Activated CD8-positive, alpha-beta memory T cell treated with anti-CD3 and anti-CD28 coated beads, Interleukin-2, amount 50 U/mL, for 1 hour (primary cell): ENCODE results near the gene HASPIN.
A peak's percentile ranks its signal among the peaks of the same experiment; 100 is the strongest.

Experiments used
- DNase-seq: peaks from one replicate; pipeline ENCODE4 v3.0.0-alpha.2; 2020; ENCODE audit errors: extremely low read depth

HASPIN gene

DNA sequence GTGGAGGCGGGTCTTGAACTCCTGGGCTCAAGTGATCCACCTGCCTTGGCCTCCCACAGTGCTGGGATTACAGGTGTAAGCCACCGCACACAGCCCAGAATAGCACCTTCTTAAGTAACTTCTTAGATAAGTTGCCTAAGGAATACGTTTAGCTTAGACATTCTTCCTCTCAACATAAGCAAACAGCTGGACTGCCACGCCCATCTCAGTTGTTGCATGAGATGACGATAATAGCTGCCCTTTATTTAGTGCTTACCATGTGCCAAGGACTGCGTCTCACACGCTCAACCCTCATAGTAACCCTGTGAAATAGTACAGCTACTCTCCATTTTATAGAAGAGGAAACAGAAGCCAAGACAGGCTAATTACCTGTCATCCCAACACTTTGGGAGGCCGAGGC is 11.8 kb downstream of the HASPIN start:
- DNase-seq, result no peak

DNA sequence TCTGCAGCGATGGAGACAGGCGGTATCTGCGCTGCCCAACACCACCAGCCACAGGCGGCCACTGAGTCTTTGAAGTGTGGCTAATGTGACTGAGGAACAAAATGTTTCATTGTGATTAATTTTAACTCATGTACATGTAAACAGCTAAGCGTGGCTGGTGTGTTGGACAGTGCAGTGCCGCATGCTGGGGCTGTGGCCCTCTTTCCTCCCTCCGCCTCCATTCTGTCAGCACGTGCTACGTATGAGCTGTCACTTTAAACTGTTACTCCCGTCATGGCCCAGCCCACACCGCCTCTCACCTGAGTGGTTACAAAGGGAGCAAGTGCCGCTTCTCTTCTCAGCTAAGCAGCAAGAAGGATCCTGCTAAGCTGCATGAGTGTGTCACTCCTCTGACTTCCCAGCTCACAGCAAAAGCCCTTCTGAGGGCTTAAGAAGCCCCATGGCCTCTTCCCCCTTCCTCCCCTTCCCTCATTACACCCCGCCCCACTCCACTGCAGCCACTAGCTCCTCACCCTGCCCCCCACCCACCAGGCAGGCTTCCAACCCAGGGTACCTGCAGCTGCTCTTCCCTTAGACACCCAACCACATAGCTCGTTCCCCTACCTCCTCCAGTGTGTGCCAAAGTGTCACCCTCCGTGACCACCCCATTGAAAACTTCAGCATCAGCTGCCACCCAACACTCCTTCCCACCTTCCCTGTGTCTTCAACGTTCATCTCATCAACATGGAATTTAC is 15.0 kb downstream of the HASPIN start:
- DNase-seq, result peak; percentile 58

- no peak for DNase-seq
Observed at GRCh38 chr17:3739422-3740124, 15.9 kb downstream of the HASPIN start.

GRCh38 chr17:3740611-3741073 is 16.9 kb downstream of the HASPIN start:
- DNase-seq, result no peak

DNA sequence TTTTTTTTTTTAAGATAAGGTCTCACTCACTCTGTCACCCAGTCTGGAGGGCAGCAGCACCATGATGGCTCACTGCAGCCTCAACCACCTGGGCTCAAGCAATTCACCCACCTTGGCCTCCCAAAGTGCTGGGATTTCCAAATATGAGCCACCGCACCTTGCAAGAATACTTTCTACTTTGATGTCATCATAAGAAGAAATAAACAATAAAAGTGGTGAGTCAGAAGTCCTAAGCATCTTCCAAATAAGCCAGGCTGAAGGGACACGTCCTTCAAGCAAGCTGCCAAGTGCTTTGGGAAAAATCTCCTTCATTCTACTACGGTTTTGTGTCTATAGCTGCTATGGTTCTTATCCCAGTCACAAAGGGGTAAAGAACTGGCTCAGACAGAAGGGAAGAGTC is 20.3 kb downstream of the HASPIN start:
- no peak for DNase-seq

DNA sequence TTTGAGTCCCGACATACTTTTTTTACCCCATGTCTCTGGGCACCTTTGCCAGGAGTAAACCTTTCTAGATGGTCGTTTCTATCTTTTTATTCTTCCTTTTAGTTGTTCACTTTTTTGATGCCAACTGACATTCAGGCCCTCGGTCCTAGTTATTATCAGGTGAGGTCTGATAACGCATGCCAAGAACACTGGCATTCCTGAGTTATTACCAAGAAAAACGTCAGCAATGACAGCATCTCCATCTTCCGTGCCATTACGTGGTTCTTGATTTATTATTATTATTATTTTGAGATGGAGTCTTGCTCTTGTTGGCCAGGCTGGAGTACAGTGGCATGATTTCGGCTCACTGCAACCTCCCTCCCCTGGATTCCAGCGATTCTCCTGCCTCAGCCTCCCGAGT is 21.4 kb downstream of the HASPIN start:
- no peak for DNase-seq

- DNase-seq, result no peak
Observed at GRCh38 chr17:3747805-3748204, 24.1 kb downstream of the HASPIN start.

DNA sequence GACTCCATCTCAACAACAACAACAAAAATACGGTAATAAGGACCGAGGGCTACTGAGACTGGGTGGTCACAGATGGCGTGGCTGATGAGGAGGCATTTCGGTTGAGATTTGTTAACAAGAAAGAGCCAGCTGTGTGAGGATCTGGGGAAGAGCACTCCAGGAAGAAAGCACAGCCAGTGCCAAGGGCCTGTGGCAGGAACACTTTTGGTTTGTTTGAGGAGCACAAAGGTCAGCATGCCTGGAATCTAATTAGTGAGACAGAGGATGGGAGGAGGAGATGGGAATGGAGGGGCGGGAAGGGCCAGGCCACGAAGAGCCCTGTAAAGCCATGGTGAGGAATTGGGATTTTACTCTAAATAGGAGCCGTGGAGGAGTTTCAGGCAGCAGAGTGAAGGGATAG is 24.9 kb downstream of the HASPIN start:
- no peak for DNase-seq

- DNase-seq, result no peak
Observed at GRCh38 chr17:3750296-3750695, 26.6 kb downstream of the HASPIN start.

- no peak for DNase-seq
Observed at GRCh38 chr17:3750926-3751325, 27.2 kb downstream of the HASPIN start.

GRCh38 chr17:3751836-3752235 is 28.1 kb downstream of the HASPIN start:
- no peak for DNase-seq

DNA sequence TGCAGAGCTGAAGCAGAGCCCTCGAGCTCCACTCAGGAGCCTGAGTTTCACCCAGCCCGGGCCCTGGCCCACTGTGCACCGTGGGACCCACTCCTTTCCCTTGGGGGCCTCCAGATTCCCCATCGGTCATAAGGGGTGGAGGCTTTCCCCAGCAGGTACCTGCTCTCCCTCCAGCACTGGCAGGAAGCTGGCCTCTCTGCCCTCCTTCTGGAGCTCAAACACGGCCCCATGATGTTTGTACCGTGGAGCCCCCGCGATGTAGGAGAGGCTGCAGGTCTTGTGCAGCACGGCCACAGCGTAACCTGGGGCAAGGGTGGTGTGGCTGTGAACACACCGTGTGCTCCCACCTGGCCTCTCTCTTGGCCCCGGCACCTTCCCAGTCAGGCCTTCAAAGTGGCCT is 29.9 kb downstream of the HASPIN start:
- no peak for DNase-seq

GRCh38 chr17:3754066-3754457 is 30.4 kb downstream of the HASPIN start:
- no peak for DNase-seq

- no peak for DNase-seq
Observed at GRCh38 chr17:3754458-3755334, 31.0 kb downstream of the HASPIN start.

DNA sequence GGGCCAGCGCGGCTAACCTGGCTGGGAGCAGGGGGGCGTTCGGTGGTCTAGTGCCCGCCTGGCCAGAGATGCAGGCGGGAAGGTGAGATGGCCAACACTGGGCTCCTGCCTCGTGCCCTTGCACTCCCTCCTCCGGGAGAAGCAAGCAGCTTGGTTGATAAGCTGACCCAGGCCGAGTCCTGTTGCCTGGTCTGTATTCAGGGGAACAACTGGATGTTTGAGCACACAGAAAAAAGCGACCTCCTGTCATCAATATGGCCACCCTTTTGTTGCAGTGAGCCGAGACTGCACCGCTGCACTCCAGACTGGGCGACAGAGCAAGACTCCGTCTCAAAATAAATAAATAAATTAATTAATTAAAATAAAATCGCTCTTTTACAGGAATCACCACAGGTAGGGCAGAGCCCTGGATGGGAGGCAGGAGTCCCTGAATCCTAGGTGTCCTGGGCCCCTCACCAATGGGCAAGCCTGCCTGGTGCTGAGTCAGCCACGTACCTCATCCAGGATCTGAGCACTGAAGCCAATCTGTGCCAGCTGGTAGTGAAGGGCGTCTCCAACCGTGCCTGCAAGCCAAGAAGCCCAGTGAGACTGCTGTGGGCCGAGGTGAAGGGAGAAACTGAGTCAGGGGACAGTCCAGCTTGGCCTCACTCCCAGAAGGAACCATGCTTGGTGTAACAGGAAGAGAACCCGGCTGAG is 31.8 kb downstream of the HASPIN start:
- DNase-seq, result no peak

GRCh38 chr17:3759597-3760216 is 36.0 kb downstream of the HASPIN start:
- DNase-seq, result no peak

- no peak for DNase-seq
Observed at GRCh38 chr17:3761036-3761917, 37.6 kb downstream of the HASPIN start.

DNA sequence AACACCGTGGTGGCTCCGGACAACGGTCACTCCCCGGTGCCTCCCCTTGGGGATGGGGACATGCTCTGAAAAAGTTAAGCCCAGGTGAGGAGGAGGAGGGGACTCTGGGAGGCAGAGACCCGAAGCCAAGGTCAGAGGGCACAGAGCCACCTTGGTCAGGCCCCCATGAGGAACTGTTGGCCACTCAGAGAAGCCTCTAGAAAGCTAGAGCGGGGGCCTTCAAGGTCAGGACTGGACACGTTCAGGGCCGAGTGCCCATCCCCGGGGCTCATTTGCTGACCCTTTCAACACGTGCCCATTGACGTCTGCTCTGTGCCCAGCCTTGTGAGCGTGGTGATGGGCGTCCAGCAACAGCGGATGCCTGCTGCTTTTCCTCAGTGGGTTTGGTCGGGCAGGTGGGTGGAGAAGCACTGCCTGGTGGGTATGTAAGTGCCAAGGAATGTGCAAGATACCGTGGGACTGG is 38.2 kb downstream of the HASPIN start:
- no peak for DNase-seq

DNA sequence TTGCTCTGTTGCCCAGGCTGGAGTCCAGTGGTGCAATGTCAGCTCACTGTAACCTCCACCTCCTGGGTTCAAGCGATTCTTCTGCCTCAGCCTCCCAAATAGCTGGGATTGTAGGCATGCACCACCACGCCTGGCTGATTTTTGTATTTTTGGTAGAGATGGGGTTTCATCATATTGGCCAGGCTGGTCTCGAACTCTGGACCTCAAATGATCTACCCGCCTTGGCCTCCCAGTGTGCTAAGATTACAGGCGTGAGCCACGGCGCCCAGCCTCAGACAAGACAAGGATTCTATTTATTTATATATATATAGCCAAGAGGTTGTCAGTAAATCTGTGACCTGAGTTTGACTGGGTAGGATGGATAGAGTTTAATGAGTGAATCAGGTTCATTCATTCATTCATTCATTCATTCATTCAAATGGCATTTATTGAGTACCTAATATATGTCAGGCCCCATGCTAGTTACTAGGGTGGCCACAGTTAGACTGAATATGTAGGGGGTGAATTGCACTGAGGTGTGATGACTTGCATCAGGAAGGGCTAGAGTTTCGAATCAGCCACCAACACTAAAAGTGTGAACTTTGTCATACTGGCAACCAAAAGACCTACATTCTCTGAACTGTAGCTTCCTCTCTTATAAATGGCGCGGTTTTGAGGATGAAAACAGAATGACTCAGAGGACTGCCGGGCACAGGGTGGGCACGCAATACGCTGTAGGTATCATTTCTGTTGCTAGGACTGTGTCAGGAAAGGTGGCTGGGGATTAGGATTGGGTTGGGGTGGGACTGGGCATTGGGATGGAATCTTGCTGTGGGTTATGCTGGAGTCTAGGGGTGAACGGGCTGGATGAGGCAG is 39.4 kb downstream of the HASPIN start:
- no peak for DNase-seq
